GF-D8 (cell line): ENCODE data around the gene PRSS12.
A peak's percentile ranks its signal among the peaks of the same experiment; 100 is the strongest.
"Not testable (repeated sequence)": the region's sequence is repeated elsewhere in the genome, so short reads cannot be mapped to it uniquely, and the experiment has no call there.

Source experiments
- DNase-seq: peaks from one replicate; lab custom pipeline; 2025; lab: John Stamatoyannopoulos, UW

Gene PRSS12

GRCh38 chr4:118322831-118323502, 29.8 kb downstream of the PRSS12 start:
- DNase-seq, result no peak

DNA sequence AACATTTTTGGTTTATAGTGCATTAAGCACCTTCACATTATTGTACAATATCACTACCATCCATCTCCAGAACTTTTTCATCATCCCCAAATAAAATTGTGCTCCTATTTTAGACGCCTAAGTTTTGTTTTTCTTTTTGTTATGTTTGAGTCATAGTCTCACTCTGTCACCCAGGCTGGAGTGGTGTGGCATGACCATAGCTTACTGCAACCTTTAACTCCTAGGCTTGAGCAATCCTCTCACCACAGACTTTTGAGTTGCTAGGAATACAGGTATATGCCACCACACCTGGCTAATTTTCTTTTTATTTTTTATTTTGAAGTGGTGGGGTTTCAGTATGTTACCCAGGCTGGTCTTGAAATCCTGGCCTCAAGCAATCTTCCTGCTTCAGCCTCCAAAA, 33.9 kb downstream of the PRSS12 start:
- DNase-seq, result no peak

- DNase-seq, result no peak
These were observed 35.1 kb downstream of the PRSS12 start for GRCh38 chr4:118317691-118318090.

GRCh38 chr4:118314221-118314620, 38.6 kb downstream of the PRSS12 start:
- DNase-seq, result no peak

GRCh38 chr4:118313098-118313497, 39.7 kb downstream of the PRSS12 start:
- DNase-seq, result no peak

GRCh38 chr4:118308306-118309030, 44.3 kb downstream of the PRSS12 start:
- no peak for DNase-seq

DNA sequence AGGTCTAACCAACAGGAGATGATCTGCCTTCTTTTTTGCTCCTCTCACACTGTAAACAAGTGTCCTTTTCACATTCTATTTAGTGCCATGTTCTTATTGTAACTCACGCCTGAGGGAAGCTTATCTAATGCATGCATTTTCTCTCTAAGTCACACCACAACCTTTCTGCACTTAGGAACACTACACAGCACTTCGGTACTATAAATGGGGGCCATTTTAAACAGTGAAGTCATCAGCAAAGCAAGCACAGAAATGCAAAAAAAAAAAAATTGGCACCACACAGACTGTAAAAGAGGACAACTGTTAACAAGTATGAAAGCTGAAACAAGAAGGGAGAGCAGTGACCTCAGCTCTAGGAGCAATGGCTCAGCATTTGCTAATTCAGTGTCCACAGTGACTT, 45.2 kb downstream of the PRSS12 start:
- no peak for DNase-seq

DNA sequence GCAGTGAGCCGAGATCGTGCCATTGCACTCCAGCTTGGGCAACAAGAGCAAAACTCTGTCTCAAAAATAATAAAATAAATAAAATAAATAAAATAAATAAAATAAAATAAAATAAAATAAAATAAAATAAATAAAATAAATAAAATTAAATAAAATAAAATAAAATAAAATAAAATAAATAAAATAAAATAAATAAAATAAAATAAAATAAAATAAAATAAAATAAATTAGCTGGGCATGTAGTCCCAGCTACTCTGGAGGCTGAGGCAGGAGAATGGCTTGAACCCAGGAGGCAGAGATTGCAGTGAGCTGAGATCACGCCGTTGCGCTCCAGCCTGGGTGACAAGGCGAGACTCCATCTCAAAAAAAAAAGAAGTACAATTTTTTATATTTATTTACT, 53.2 kb downstream of the PRSS12 start:
- DNase-seq, result not testable (repeated sequence)

- DNase-seq, result no peak
These were observed 56.1 kb downstream of the PRSS12 start for GRCh38 chr4:118296729-118297128.

GRCh38 chr4:118290951-118291350, 61.9 kb downstream of the PRSS12 start:
- DNase-seq, result no peak

DNA sequence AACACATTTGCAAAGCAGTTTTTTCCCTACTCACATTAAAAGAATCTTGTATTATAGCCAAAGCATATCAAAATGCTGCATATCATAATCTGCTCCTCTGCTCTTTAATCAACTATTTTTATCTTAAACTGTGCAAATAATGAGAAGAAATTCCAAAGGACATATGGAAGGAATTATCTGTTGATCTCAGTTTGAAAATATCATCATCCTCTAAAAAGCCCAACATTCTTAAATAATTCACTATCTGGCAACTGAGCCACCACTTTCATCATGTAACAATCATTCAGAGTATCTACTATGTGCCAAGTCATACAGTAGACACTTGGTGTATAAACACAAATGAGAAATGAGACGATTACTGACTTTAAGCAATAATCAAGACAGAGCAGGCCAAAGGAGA, 63.0 kb downstream of the PRSS12 start:
- DNase-seq, result no peak

- no peak for DNase-seq
These were observed 64.9 kb downstream of the PRSS12 start for GRCh38 chr4:118287711-118288451.

GRCh38 chr4:118286685-118287084, 66.1 kb downstream of the PRSS12 start:
- no peak for DNase-seq

GRCh38 chr4:118285931-118286330, 66.9 kb downstream of the PRSS12 start:
- no peak for DNase-seq

DNA sequence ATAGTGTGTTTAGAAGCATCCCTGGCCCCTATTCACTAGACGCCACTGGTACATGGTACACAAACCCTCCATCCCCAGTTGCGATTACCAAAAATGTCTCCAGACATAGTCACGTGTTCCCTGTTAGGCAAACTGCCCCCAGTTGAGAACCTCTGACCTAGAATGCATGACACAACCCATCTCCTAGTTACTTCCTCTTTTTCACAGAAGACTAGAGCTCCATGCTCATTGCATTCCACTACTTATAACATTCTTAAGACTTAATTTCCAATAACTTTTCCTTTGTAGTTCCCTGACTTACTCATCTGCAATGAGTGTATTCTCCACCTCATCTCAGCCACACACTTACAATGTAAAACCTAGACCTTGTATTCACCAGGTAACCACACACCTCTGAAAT, 68.6 kb downstream of the PRSS12 start:
- DNase-seq, result peak; percentile 77

GRCh38 chr4:118282692-118283091, 70.1 kb downstream of the PRSS12 start:
- DNase-seq, result no peak

GRCh38 chr4:118281611-118282442, 71.0 kb downstream of the PRSS12 start:
- DNase-seq, result no peak

DNA sequence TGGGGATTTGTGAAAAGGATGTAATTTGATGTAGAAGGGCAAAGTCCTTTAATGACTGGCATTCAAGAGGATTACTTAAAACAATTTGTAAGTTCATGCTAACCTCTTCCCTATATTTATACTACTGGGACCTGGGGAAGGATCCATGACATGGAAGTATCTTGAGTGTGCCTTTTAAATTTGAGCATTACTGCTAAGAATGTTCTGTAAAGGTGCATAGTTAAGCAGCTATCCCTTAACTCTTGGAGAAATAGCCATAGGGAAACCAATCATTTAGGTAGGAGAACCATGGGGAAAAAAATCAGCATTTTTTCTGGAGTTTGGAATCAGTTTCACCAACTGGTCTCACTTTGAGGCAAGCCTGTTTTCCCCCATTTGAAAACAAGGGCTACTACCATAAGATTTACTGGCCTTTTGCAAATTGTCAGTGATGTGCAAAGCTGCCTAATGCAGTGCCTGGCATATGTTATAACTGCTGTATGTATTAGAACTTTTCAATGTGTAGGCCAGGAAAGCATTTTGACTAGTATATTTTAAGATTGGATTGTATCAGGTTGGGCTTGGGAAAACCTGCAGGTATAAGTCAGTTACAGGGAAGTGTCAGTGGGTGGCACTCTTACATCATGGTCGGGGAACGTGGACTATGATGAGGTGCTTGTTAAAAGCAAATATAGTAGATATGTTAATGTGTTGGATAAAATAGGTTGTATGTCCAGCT, 72.1 kb downstream of the PRSS12 start:
- peak; percentile 41 for DNase-seq

DNA sequence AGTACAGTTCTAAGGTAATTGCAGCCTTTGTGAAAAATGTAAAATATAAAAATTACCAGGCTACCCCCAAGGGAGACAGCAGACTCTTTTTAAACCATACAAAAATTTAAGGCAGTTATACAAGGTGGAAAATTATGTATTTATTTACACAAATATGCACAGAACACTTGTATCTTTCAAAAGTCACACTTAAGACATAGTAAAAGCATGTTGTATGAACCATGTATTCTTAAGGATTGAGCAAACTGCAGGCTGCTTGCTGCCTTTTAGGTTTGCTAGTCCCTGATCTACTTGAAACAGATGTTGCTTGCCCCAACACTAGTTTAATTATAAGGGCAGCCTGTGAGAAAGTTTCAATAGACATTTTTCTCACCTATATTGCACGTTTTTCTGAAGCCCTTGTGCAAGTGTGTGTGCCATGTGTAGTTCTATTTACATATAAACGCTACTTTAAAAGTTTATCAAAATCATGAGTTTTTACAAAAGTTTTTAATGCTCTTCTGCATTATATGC, 72.8 kb downstream of the PRSS12 start:
- DNase-seq, result no peak

- DNase-seq, result no peak
These were observed 73.5 kb downstream of the PRSS12 start for GRCh38 chr4:118279328-118279727.
